Brain microvascular endothelial cell (primary cell): ENCODE results near the gene A3GALT2.

ENCODE experiments used
- DNase-seq: peaks from one replicate; pipeline ENCODE4 v3.0.0-alpha.2; 2020
- H3K27ac ChIP-seq: fragments of 250-450 bp; sonication (Bioruptor Pico); 2 replicates; pipeline ENCODE4 v1.5.1; 2020; ENCODE audit warnings: mild to moderate bottlenecking, moderate library complexity
- H3K27me3 ChIP-seq: fragments of 250-450 bp; sonication (Bioruptor Pico); replicated peaks from 2 replicates; pipeline ENCODE4 v1.5.1; 2020; ENCODE audit warnings: mild to moderate bottlenecking
- H3K36me3 ChIP-seq: fragments of 250-450 bp; sonication (Bioruptor Pico); replicated peaks from 2 replicates; pipeline ENCODE4 v1.5.1; 2020; ENCODE audit warnings: mild to moderate bottlenecking
- H3K4me3 ChIP-seq: 2 replicates; pipeline ENCODE4 v1.5.1; 2011; ENCODE audit warnings: low read depth, mild to moderate bottlenecking, control low read depth, low read length, moderate library complexity
- in situ Hi-C: cut with HindIII; loops from 2 replicates; pipeline ENCODE4 v1.10.0; 2017; ENCODE audit warnings: low sequenced_read_pairs, low pct_ligation_motif_present
- TF ChIP-seq, protein P1 (sequence below): IDR thresholded peaks from 2 replicates; pipeline ENCODE4 v1.5.1; 2011; ENCODE audit warnings: low read depth, mild to moderate bottlenecking, moderate library complexity, low read length, control low read depth, inconsistent platforms; ENCODE audit errors: missing control alignments

The A3GALT2 gene

DNA sequence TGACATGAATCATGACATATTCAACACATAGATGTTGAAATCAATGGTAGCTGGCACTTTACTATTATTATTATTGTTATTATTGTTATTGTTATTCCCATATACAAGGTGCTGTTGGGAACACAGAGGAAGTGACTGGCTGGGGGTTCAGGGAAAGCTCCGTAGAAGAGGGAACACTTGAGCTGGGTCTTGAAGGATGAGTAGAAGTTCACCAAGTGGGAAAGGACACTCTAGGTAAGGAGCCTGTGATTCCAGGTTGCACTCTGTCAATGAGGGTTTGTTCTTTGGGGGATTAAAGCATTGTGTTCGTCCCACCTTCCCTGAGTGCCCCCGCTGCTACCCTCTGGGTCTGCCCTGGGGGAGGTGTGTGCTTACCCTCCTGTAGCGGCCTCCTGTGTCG lies 50.5 kb downstream of the A3GALT2 start:
- in situ Hi-C loops, result no loop called here
- no peak overlapping the region for H3K27ac ChIP-seq
- H3K4me3 ChIP-seq, result no peak overlapping the region
- no peak for DNase-seq
- TF ChIP-seq, protein P1, sequence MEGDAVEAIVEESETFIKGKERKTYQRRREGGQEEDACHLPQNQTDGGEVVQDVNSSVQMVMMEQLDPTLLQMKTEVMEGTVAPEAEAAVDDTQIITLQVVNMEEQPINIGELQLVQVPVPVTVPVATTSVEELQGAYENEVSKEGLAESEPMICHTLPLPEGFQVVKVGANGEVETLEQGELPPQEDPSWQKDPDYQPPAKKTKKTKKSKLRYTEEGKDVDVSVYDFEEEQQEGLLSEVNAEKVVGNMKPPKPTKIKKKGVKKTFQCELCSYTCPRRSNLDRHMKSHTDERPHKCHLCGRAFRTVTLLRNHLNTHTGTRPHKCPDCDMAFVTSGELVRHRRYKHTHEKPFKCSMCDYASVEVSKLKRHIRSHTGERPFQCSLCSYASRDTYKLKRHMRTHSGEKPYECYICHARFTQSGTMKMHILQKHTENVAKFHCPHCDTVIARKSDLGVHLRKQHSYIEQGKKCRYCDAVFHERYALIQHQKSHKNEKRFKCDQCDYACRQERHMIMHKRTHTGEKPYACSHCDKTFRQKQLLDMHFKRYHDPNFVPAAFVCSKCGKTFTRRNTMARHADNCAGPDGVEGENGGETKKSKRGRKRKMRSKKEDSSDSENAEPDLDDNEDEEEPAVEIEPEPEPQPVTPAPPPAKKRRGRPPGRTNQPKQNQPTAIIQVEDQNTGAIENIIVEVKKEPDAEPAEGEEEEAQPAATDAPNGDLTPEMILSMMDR, result no peak
- peaks cover 4% of the 10 kb centered on the region for H3K36me3 ChIP-seq
- no peaks in the 10 kb centered on the region for H3K27me3 ChIP-seq

DNA sequence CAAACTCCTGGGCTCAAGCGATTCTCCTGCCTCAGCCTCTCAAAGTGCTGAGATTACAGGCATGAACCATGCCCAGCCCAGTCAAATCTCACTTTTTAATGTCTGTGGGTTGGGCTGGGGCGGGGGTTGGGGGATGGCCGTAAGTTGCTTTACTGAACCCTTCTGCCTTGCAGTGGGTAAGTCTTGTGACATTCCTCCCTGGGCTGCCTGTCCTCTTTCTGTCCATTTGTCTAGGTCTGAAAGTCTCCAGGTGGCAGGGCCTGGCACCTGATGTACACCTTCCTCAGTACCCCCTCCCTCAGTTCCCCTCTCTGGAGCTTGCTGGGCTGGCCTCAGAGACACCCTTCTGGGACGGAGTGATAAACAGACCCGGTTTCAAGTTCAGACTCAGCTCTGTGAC lies 51.3 kb downstream of the A3GALT2 start:
- no peak overlapping the region for H3K4me3 ChIP-seq
- TF ChIP-seq, protein P1, result no peak
- no peak overlapping the region for H3K27ac ChIP-seq
- H3K27me3 ChIP-seq, result no peaks in the 10 kb centered on the region
- in situ Hi-C loops, result no loop called here
- DNase-seq, result no peak
- peaks cover 4% of the 10 kb centered on the region for H3K36me3 ChIP-seq

DNA sequence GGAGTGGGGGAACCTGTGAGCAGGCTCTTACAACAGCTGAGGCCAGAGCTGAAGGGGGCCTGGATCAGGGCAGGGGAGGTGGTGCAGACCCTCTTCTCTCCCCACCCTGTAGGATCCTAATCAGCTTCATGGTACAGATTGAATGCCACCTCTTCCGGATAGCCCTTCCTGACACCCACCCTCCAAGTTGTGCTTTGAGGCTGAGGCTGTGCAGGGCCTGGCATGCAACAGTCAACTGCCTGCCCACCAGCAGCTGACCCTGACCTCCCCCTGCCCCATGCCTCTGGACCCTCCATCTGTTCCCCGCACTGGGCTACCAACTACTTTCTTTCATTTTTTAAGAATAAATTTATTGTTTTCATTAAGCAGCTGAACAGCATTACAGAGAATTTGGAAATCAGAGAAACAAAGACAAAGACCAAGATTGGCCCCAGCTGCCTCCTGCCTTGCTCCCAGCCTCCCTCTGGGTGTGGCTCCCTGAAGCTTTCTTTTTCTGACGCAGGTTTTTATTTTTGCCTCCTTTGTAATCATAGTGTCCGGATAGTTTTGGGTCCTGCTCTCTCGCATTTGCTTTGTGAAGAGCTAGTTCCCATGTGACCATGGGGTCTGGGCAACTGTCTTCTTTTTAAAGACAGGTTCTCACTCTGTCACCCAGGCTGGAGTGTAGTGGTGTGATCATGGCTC lies 51.8 kb downstream of the A3GALT2 start:
- in situ Hi-C loops, result no loop called here
- peaks cover 4% of the 10 kb centered on the region for H3K36me3 ChIP-seq
- H3K27me3 ChIP-seq, result no peaks in the 10 kb centered on the region
- H3K4me3 ChIP-seq, result no peak overlapping the region
- DNase-seq, result no peak
- H3K27ac ChIP-seq, result no peak overlapping the region
- TF ChIP-seq, protein P1, result no peak

DNA sequence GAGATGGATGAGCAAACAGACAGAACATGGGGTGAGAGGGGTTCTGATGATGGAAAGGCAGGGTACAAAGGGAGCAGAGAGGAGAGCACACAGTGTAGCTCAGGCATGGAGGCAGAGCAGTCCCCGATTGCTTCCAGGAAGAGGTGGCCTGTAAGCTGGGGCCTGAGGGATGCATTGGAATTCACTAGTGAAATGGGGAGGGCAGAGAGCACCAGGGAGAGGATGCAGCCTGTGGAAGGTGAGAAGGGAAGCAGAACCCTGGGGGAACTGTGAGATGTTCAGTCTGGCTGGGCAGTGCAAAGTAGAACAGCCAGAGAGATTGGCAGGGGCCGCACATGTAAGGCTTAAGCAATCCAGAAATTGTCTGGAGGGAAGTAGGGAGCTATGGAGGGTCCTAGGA lies 52.4 kb downstream of the A3GALT2 start:
- in situ Hi-C loops, result no loop called here
- peaks cover 4% of the 10 kb centered on the region for H3K36me3 ChIP-seq
- H3K27me3 ChIP-seq, result no peaks in the 10 kb centered on the region
- H3K27ac ChIP-seq, result no peak overlapping the region
- TF ChIP-seq, protein P1, result no peak
- no peak overlapping the region for H3K4me3 ChIP-seq
- DNase-seq, result no peak

DNA sequence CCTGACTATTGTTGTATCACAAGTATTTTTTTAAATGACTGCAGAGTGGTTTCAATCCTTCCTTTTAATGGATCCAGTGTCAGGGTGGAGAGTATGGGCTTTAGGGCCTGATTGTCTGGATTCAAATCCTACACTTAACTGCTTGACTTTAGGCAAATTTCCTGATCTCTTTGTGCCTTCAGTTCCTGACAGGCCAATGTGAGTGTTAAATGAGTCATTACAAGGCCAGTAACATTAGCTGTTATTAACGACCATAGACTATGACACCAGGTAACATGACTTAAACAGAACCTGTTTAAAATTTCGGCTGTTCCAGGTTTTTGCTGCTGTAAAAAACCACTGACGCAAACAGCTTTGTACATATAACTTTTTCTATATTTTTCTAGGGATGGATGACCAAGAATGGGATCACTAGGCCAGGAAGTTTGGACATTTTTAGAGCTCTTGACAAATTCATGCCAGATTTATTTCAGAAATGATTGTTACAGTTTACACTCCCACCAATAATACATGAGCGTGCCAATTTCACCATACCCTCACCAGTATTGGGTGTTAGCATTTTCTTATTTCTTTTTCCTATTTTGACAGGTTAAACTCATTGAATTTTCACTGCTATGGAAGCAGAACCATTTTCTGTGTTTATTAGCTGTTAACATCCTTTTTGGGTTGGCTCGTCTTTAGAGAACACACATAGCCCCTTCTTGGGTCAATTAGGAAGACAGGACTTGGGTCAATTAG lies 53.3 kb downstream of the A3GALT2 start:
- TF ChIP-seq, protein P1, result no peak
- DNase-seq, result no peak
- Histone ChIP-seq H3K4me3 (no peak overlapping the region), H3K36me3 (peaks cover 4% of the 10 kb centered on the region), H3K27ac (no peak overlapping the region), H3K27me3 (no peaks in the 10 kb centered on the region)
- in situ Hi-C loops, result no loop called here

DNA sequence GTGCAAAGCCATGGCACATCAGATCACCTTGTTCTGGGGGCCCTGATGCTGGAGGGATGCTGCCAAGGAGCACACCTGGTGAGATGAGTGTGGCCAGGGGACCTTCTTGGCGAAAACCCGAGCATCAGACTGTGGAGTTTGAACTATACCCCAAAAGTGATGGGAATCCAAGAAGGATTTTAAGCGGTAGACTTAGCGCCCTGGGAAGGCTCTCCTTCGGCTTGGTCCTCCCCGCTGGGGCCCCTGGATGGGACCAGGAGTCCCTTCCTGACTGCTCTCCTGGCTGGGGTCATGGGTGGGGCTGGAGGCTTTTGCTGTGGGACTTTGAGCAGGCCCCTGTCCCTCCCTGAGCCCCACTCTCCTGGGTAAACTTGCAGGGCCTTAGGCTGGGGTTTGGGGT lies 54.1 kb downstream of the A3GALT2 start:
- H3K4me3 ChIP-seq, result no peak overlapping the region
- TF ChIP-seq, protein P1, result no peak

More for the DNA sequence above, 54.1 kb downstream of the A3GALT2 start:
- DNase-seq, result no peak
- in situ Hi-C loops, result no loop called here
- Histone ChIP-seq H3K36me3 (peaks cover 4% of the 10 kb centered on the region), H3K27me3 (no peaks in the 10 kb centered on the region), H3K27ac (no peak overlapping the region)
